ENCODE results near the gene SCRN3.
A peak's percentile ranks its signal among the peaks of the same experiment; 100 is the strongest.
"Not testable (repeated sequence)": the region's sequence is repeated elsewhere in the genome, so short reads cannot be mapped to it uniquely, and the experiment has no call there.

Gene SCRN3

DNA sequence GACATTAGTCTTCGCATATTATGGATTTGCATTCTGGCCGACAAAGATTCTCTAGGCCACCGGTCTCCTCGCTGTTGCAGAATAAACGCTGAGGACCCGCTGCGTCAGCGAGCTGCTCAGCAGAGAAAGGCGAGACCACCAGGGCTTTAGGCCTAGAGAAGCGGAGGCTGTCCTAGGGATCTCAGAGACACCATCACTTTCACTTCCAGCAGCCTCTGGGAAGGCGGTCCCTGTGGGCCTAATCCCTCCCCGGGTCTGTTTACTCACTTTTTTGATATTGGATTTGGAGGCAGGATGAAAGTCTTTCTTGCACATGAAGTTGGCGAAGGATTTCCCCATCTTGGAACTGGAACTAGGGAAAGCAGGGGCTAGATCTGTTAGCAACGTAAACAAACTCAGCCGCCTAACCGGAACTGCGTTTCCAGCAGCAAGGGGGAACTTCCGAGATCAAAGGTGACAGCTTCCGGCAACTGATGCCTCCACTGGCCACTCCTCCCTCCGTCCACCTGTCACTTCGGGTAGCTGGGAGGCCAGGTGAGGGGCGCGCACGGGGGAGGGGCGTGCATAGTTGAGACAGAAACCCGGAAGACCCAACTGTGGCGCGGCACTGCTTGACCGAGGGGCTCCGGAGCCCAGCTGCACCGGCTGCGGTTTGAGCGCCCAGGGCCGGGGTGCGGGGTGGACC, at the start of gene SCRN3:
Gene SCRN3, plus strand, starts transcription at position 447 of the 685 bp plus-strand sequence. CDS start 2,554 bp downstream, outside the sequence.
- peak within 1 kb of the TSS; percentile 97 for H3K4me3 ChIP-seq (ENCODE audit: low read depth, low read length)

- H3K4me3 ChIP-seq (ENCODE audit: low read depth, low read length): no peak overlapping the region
Observed at GRCh38 chr2:174350018-174350417, 45.5 kb upstream of the SCRN3 start.

DNA sequence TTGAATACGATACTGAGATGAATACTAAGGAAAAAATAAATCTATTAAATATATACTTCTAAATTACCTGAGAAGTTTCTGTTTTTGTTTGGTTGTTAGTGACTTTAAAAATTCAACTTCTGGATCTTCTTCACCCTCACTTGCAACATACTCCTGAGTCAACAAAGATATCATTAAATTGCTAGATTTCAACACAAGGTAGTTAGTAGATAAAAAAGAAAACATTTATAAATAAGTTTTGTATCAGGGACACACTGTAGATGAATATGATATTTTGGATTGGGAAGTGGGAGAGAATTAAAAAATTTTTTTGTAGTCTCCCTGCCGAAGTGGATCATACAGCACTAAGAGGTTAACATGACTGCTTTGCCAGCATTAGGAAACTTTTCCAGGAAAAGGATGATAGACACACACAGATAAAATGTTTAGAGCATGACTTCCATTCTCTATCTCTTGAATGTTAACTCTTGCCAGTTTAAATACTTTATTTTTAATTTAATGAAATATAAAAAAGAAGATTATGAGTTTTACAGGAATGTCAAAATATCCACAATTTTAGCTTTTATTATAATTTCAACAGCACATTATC, 44.8 kb upstream of the SCRN3 start:
- no peak overlapping the region for H3K4me3 ChIP-seq (ENCODE audit: low read depth, low read length)

GRCh38 chr2:174353004-174353403, 42.5 kb upstream of the SCRN3 start:
- H3K4me3 ChIP-seq (ENCODE audit: low read depth, low read length): no peak overlapping the region

- H3K4me3 ChIP-seq (ENCODE audit: low read depth, low read length): no peak overlapping the region
Observed at GRCh38 chr2:174356347-174356746, 39.2 kb upstream of the SCRN3 start.

DNA sequence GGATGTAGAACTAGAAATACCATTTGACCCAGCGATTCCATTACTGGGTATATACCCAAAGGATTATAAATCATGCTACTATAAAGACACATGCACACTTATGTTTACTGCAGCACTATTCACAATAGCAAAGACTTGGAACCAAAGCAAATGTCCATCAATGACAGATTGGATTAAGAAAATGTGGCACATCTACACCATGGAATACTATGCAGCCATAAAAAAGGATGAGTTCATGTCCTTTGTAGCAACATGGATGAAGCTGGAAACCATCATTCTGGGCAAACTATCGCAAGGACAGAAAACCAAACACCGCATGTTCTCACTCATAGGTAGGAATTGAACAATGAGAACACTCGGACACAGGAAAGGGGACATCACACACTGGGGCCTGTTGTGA, 35.9 kb upstream of the SCRN3 start:
- not testable (repeated sequence) for H3K4me3 ChIP-seq (ENCODE audit: low read depth, low read length)

- H3K4me3 ChIP-seq (ENCODE audit: low read depth, low read length): no peak overlapping the region
Observed at GRCh38 chr2:174362949-174363348, 32.6 kb upstream of the SCRN3 start.

GRCh38 chr2:174363492-174364225, 31.9 kb upstream of the SCRN3 start:
- H3K4me3 ChIP-seq (ENCODE audit: low read depth, low read length): not testable (repeated sequence)

- H3K4me3 ChIP-seq (ENCODE audit: low read depth, low read length): no peak overlapping the region
Observed at GRCh38 chr2:174364628-174365027, 30.9 kb upstream of the SCRN3 start.

GRCh38 chr2:174365571-174365970, 30.0 kb upstream of the SCRN3 start:
- H3K4me3 ChIP-seq (ENCODE audit: low read depth, low read length): no peak overlapping the region

GRCh38 chr2:174368691-174369090, 26.8 kb upstream of the SCRN3 start:
- no peak overlapping the region for H3K4me3 ChIP-seq (ENCODE audit: low read depth, low read length)

DNA sequence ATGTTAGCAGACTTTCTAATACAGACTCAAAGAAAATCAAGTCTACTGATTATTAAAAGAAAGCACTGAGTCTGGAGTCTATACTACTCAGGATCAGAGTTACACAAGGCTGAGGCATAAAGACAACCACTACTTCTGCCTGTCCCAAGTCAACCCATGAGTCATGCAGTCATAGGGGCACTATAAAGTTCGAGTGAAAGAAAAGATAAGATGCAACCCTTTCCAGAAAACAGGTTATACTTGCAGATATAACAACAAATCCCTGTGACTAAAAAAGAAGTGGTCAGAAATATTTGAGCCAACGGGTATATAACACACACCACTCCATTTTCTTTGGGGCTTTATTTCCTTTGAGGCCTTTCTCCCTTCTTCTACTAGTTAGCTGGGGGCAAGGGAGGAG, 18.6 kb upstream of the SCRN3 start:
- H3K4me3 ChIP-seq (ENCODE audit: low read depth, low read length): no peak overlapping the region

GRCh38 chr2:174383796-174384195, 11.7 kb upstream of the SCRN3 start:
- H3K4me3 ChIP-seq (ENCODE audit: low read depth, low read length): no peak overlapping the region

GRCh38 chr2:174385201-174385600, 10.3 kb upstream of the SCRN3 start:
- no peak overlapping the region for H3K4me3 ChIP-seq (ENCODE audit: low read depth, low read length)

DNA sequence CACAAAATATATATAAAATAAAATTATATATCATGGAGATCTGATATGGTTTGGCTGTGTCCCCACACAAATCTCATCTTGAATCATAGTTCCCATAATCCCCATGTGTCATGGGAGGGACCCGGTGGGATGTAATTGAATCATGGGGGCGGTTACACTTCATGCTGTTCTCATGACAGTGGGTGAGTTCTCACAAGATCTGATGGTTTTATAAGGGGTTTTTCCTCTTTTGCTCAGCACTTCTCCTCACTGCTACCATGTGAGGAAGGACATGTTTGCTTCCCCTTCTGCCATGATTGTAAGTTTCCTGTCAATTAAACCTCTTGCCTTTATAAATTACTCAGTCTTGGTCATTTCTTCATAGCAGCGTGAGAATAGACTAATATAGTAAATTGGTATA, 6.8 kb upstream of the SCRN3 start:
- H3K4me3 ChIP-seq (ENCODE audit: low read depth, low read length): not testable (repeated sequence)

DNA sequence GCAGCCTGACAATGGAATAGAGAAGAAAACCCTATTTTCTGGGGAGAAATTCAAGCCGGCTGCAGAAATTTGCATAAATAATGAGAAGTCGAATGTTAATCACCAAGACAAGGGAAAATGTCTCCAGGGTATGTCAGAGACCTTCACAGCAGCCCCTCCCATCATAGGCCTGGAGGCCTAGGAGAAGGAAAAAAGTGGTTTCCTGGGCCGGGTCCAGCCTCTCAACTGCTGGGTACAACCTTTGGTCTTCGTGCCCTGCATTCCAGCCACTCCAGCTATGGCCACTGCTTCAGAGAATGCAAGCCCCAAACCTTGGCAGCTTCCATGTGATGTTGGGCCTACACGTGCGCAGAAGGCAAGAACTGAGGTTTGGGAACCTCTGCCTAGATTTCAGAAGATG, 6.0 kb upstream of the SCRN3 start:
- H3K4me3 ChIP-seq (ENCODE audit: low read depth, low read length): no peak overlapping the region

DNA sequence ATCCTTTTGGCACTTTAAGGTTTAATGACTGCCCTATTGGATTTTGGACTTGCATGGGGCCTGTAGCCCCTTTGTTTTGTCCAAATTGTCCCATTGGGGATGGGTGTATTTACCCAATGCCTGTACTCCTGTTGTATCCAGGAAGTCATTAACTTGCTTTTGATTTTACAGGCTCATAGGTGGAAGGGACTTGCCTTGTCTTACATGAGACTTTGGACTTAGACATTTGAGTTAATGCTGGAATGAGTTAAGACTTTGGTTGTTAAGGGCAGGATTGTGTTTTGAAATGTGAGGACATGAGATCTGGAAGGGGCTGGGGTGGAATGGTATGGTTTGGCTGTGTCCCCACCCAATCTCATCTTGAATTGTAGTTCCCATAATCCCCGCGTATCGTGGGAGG, 5.2 kb upstream of the SCRN3 start:
- H3K4me3 ChIP-seq (ENCODE audit: low read depth, low read length): not testable (repeated sequence)

- no peak overlapping the region for H3K4me3 ChIP-seq (ENCODE audit: low read depth, low read length)
Observed at GRCh38 chr2:174392706-174393105, 2.8 kb upstream of the SCRN3 start.

GRCh38 chr2:174395969-174396630, 570 bp downstream of the SCRN3 start:
- H3K4me3 ChIP-seq (ENCODE audit: low read depth, low read length): peak overlapping the region; percentile 97

DNA sequence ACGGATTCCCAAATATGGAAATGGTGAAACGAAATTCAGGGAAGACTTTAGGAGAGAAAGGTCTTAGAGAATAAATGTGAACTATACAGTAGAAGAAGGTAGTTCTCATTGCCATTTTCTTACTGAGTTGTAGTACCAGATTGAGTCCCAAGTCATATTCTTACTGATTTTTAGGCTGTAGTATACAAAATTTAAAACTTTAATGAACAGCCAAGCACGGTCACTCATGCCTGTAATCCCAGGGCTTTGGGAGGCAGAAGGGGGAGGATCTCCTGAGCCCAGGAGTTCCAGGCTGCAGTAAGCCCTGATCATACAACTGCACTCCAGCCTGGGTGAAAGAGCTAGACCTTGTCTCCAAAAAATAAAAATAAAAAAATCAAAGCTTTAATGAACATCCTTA, 2.2 kb downstream of the SCRN3 start:
- H3K4me3 ChIP-seq (ENCODE audit: low read depth, low read length): no peak overlapping the region

GRCh38 chr2:174399171-174399570, 3.6 kb downstream of the SCRN3 start:
- no peak overlapping the region for H3K4me3 ChIP-seq (ENCODE audit: low read depth, low read length)

DNA sequence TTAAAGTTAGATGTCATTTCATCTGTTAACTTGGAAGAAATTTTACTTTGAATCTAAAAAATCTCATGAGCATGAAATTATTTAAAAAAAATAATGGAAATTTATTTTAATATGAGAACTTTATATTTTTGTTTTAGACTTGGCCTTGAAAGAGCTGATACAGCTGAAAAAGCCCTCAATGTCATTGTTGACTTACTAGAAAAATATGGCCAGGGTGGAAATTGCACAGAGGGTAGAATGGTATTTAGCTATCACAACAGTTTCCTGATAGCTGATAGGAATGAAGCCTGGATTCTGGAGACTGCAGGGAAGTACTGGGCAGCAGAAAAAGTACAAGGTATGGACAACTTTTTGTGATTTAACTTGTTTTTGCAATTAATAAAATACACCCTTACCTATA, 5.3 kb downstream of the SCRN3 start:
- no peak overlapping the region for H3K4me3 ChIP-seq (ENCODE audit: low read depth, low read length)
